Heart right ventricle (tissue), 16 donors: ENCODE measurements around the gene OR6S1. TPM values are rescaled to one million over a fixed set of nuclear protein-coding genes. Genes with fewer than 3 reads are reported as not detected.
A peak's percentile ranks its signal among the peaks of the same experiment; 100 is the strongest.

Experiments used
- ATAC-seq, 8 donors: fragments of 200-7000 bp; cut with Tn5 transposase; one replicate each; pipeline ENCODE4 v1.9.1; 2020; ENCODE audit warnings: mild to moderate bottlenecking in 8 of 8, moderate library complexity in 8 of 8, moderate number of reproducible peaks in 1 of 8
- DNase-seq, 2 donors: peaks; one replicate each; pipeline ENCODE4 v3.0.0-alpha.2; 2020
- H3K27ac ChIP-seq, 10 donors: fragments of 200-600 bp; sonication (generic) in 2 of 10; one replicate each; pipeline versions ENCODE4 v1.5.0 to v1.8.0; 2020 to 2022; ENCODE audit warnings: mild to moderate bottlenecking in 3 of 10
- H3K27me3 ChIP-seq, 7 donors: fragments of 200-600 bp; one replicate each; pipeline ENCODE4 v1.8.0; 2021 to 2022; ENCODE audit warnings: mild to moderate bottlenecking in 2 of 7
- H3K36me3 ChIP-seq, 9 donors: fragments of 200-600 bp; sonication (generic) in 1 of 9; one replicate each; pipeline versions ENCODE4 v1.5.0 to v1.8.0; 2020 to 2022; ENCODE audit warnings: mild to moderate bottlenecking in 2 of 9
- H3K4me1 ChIP-seq, 9 donors: fragments of 200-600 bp; sonication (generic) in 1 of 9; one replicate each; pipeline versions ENCODE4 v1.5.0 to v1.8.0; 2020 to 2022; ENCODE audit warnings: mild to moderate bottlenecking in 4 of 9
- H3K4me3 ChIP-seq, 10 donors: fragments of 200-600 bp; sonication (generic) in 2 of 10; one replicate each; pipeline versions ENCODE4 v1.5.0 to v1.8.0; 2020 to 2022; ENCODE audit warnings: mild to moderate bottlenecking in 7 of 10, moderate library complexity in 2 of 10
- H3K9me3 ChIP-seq, 11 donors: fragments of 200-600 bp in 10 of 11; sonication (generic) in 2 of 11; one replicate each; pipeline versions ENCODE4 v1.5.0 to v1.8.0; 2013 to 2022; ENCODE audit warnings: mild to moderate bottlenecking in 2 of 11, control low read depth in 1 of 11, moderate library complexity in 1 of 11
- WGBS, 2 donors: extraction: QIAGEN DNeasy Blood & Tissue Kit; methylation state at CpG; one replicate each; pipeline ENCODE4 v1.1.7; 2013; ENCODE audit warnings: inconsistent platforms in 1 of 2; 5-methylcytosine and 5-hydroxymethylcytosine counted together
- intact Hi-C, 10 donors: fragments of 100-400 bp; cut with DNase I; formaldehyde crosslinking; loops; one replicate each; pipeline versions ENCODE4 v1.11.1 to v1.14.2; 2022
- polyA plus RNA-seq, 2 donors: library from polyadenylated mRNA; stranded (reverse); fragments of 200-250 nt; gene quantifications; one replicate each; pipeline ENCODE4 v1.2.3, GENCODE V29; 2013
- total RNA-seq, 10 donors: library from RNA; stranded (reverse); fragmentation: NEBNext Ultra II Directional in 3 of 10; extraction: Animal tissue kit (Norgen Biotek cat#: 25700) in 3 of 10; gene quantifications; one replicate each; pipeline versions ENCODE4 v1.2.1 to v1.2.4, GENCODE V29; 2021 to 2023
- TF ChIP-seq, protein P1 (sequence below), 9 donors: fragments of 200-600 bp; sonication (generic) in 2 of 9; IDR thresholded peaks; one replicate each; pipeline versions ENCODE4 v1.5.0 to v1.8.0; 2021 to 2022; ENCODE audit warnings: antibody characterized with exemption in 9 of 9, mild to moderate bottlenecking in 5 of 9, moderate library complexity in 1 of 9
- donor health status: Arrhythmogenic right ventricular cardiomyopathy.
- donor health status: ischemic (EF 13 %, LVEDD 7.1; RV severe dilation, severe dysfunction).
- donor health status: healthy with polysubstance abuse.
- donor health status: DM: no; HTN: yes; CAD: no.
- donor health status: DM: no; HTN: no; CAD: no.
- donor health status: ischemic (EF 25% LVEDD 6.9; RV normal size, moderate dysfunction).
- donor health status: ischemic (EF 25% LVEDD 5.7; RV mildly dilated, moderate dysfunction).
- donor health status: healthy.
- donor health status: DM: yes; HTN: yes; CAD: no.
- donor health status: Ischemic cardiomyopathy.
- donor health status: ischemic (EF 35%, LVEDD 5.7; RV mildly dilated, moderate dysfunction).
- donor health status: nonischemic (EF 11% LVEDD 7.7; RV severe dilation, severe dysfunction).
- donor health status: DM: yes; HTN: yes; CAD: no.
- donor health status: PGD.
- donor health status: ischemic (EF 29% LVEDD 5.4; RV normal size, mild dysfunction).
- donor health status: nonischemic (EF 23%, LVEDD 6.1; RV moderate dilation, normal function).

The OR6S1 gene
- total and polyA plus RNA-seq, 12 donors = not detected

DNA sequence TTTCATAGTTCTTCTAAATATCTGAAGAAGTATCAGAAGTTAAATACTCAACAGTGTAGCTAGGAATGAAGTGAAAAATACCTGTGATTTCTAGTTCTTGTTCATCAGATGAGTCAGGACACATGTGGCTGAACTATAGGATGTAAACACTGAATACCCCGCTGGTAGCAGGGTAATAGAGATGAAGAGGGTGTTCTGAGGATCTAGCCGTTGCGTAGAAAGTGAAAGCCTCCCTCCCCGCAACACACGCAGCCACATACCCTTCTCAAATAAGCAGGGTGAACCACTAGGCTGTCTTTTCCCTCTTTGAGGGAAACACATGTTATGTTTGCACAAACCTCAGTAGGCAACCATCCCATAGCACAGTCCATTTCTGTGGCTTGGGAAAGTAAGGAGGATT is 33.9 kb downstream of the OR6S1 start:
- DNase-seq (no peak), ATAC-seq (no peak)
- Histone ChIP-seq H3K27ac (no peak overlapping the region), H3K4me1 (peaks cover 3 to 23% (median 15%) of the 10 kb centered on the region in 9 donors), H3K27me3 (no peaks in the 10 kb centered on the region), H3K4me3 (no peak overlapping the region), H3K9me3 (no peaks in the 10 kb centered on the region), H3K36me3 (no peaks in the 10 kb centered on the region)
- 79 to 89% methylated on average over 5 of the region's 5 CpGs for WGBS, 2 donors
- TF ChIP-seq, protein P1, sequence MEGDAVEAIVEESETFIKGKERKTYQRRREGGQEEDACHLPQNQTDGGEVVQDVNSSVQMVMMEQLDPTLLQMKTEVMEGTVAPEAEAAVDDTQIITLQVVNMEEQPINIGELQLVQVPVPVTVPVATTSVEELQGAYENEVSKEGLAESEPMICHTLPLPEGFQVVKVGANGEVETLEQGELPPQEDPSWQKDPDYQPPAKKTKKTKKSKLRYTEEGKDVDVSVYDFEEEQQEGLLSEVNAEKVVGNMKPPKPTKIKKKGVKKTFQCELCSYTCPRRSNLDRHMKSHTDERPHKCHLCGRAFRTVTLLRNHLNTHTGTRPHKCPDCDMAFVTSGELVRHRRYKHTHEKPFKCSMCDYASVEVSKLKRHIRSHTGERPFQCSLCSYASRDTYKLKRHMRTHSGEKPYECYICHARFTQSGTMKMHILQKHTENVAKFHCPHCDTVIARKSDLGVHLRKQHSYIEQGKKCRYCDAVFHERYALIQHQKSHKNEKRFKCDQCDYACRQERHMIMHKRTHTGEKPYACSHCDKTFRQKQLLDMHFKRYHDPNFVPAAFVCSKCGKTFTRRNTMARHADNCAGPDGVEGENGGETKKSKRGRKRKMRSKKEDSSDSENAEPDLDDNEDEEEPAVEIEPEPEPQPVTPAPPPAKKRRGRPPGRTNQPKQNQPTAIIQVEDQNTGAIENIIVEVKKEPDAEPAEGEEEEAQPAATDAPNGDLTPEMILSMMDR (IDR thresholded peaks at IDR 0.05) = no peak
- intact Hi-C loops = loop anchor here in 9 of 10 donors (2.0 to 10.0 kb wide), 16 partner anchors 73 to 285 kb away; partner anchors contain the start of genes TEP1 (in 5 of the 9), OSGEP (in 1 of the 9) and PIP4P1 (in 1 of the 9)

DNA sequence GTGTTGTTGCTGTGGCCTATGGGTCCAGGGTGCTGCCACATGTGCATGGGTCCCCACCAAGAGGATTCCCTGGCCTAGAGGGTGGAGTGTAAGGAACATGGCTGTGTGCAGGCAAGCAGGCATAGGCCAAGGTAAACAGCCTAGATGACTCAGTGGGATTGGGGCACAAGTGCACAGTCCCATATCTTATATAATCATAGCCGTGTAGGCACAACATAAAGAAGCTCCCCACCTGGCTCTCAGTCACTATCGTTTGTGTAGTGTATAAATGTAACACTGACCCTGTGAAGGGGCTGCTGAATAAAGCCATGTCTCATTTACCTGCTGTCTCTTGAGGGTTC is 34.6 kb downstream of the OR6S1 start:
- Histone ChIP-seq H3K9me3 (no peaks in the 10 kb centered on the region), H3K4me1 (peaks cover 0 to 19% (median 10%) of the 10 kb centered on the region in 9 donors), H3K27me3 (no peaks in the 10 kb centered on the region), H3K36me3 (no peaks in the 10 kb centered on the region), H3K4me3 (no peak overlapping the region), H3K27ac (no peak overlapping the region)
- intact Hi-C loops = loop anchor here in 8 of 10 donors (2.0 to 10.0 kb wide), 12 partner anchors 72 to 285 kb away; partner anchors contain the start of genes TEP1 (in 2 of the 8), OSGEP (in 1 of the 8) and PIP4P1 (in 1 of the 8)
- 66 to 79% methylated on average over 2 of the region's 2 CpGs for WGBS, 2 donors
- DNase-seq (no peak), ATAC-seq (no peak)
- TF ChIP-seq, protein P1 (IDR thresholded peaks at IDR 0.05) = no peak

- 36 to 37% methylated on average over 8 of the region's 8 CpGs for WGBS, 2 donors
- no peaks in the 10 kb centered on the region for H3K27me3 ChIP-seq
- DNase-seq = peak in 1 of 2 donors; percentile 27
- intact Hi-C loops = loop anchor here in 8 of 10 donors (2.0 to 10.0 kb wide), 12 partner anchors 72 to 284 kb away; partner anchors contain the start of genes TEP1 (in 2 of the 8), OSGEP (in 1 of the 8) and PIP4P1 (in 1 of the 8)
- TF ChIP-seq, protein P1 (IDR thresholded peaks at IDR 0.05) = peak; percentile 21 to 65 (median 54)
- peaks cover 0 to 19% (median 9%) of the 10 kb centered on the region in 9 donors for H3K4me1 ChIP-seq
- no peaks in the 10 kb centered on the region for H3K9me3 ChIP-seq
- peak in 2 of 8 donors; percentile 28 to 37 for ATAC-seq
- H3K27ac ChIP-seq = no peak overlapping the region
- H3K36me3 ChIP-seq = no peaks in the 10 kb centered on the region
- H3K4me3 ChIP-seq = no peak overlapping the region
These were observed 35.1 kb downstream of the OR6S1 start for GRCh38 chr14:20606190-20606901.

- Histone ChIP-seq H3K9me3 (no peaks in the 10 kb centered on the region), H3K27me3 (no peaks in the 10 kb centered on the region), H3K36me3 (no peaks in the 10 kb centered on the region), H3K27ac (no peak overlapping the region), H3K4me1 (peaks cover 0 to 4% (median 0%) of the 10 kb centered on the region in 9 donors), H3K4me3 (no peak overlapping the region)
- TF ChIP-seq, protein P1 (IDR thresholded peaks at IDR 0.05) = no peak
- 78 to 79% methylated on average over 13 of the region's 13 CpGs for WGBS, 2 donors
- ATAC-seq = no peak
- intact Hi-C loops = loop anchor here in 3 of 10 donors (10.0 kb wide), 3 partner anchors 69 to 279 kb away; partner anchors contain the start of gene TEP1 (in 1 of the 3)
- no peak for DNase-seq
These were observed 37.4 kb downstream of the OR6S1 start for GRCh38 chr14:20603813-20604690.
